ENCODE data around the gene KCNT2. TPM values are rescaled to one million over a fixed set of nuclear protein-coding genes. Genes with fewer than 3 reads are reported as not detected.

Gene KCNT2
- total and polyA plus RNA-seq, 9 of the 15 experiments (the other 6 are each of a cell fraction or from before 2014, with no cell fraction given) = 0.13 to 0.73 (median 0.28) TPM

- H3K79me2 ChIP-seq (ENCODE audit: control insufficient read depth, insufficient read depth, low read length) = no peaks in the 10 kb centered on the region
- intact Hi-C loops (cut with micrococcal nuclease) = no loop called here
- no peak overlapping the region for H3K9ac ChIP-seq (ENCODE audit: insufficient read depth in 1 of 2, low read depth in 2 of 2, low read length in 2 of 2)
- H3K27me3 ChIP-seq (ENCODE audit: control insufficient read depth in 2 of 2, insufficient read depth in 2 of 2, low read length in 2 of 2) = no peaks in the 10 kb centered on the region
- 0 out of 2 replicates have a peak, but pooled peaks cover 2% of the 10 kb centered on the region for H3K9me3 ChIP-seq (replicated peaks; ENCODE audit: control insufficient read depth, insufficient read depth, low read depth, low read length)
- no peak for FAIRE-seq
- in situ Hi-C loops (cut with MboI) = no loop called here
- no peak overlapping the region for H3K4me2 ChIP-seq (ENCODE audit: insufficient read depth, low read length)
- H3K4me1 ChIP-seq (replicated peaks in 1 of 2; ENCODE audit: control insufficient read depth in 2 of 2, insufficient read depth in 2 of 2, low read length in 2 of 2) = no peaks in the 10 kb centered on the region
- no peaks in the 10 kb centered on the region for H3K9me1 ChIP-seq (ENCODE audit: control insufficient read depth, insufficient read depth, low read length)
- no TSS peak for BruUV-seq (replicated peaks)
- H4K20me1 ChIP-seq (replicated peaks; ENCODE audit: control insufficient read depth, insufficient read depth, low read length) = no peaks in the 10 kb centered on the region
- H2AFZ ChIP-seq (ENCODE audit: low read depth, low read length) = no peak overlapping the region
- peak; percentile 7 to 58 (median 12) for DNase-seq (ENCODE audit: extremely low read depth in 1 of 4, low spot score in 3 of 4)
- H3K27ac ChIP-seq (ENCODE audit: extremely low read depth, low read depth, low read length) = no peak overlapping the region
- ATAC-seq = peak; percentile 76
- H3K36me3 ChIP-seq (ENCODE audit: control insufficient read depth, insufficient read depth, low read length) = no peaks in the 10 kb centered on the region
- no peak overlapping the region for H3K4me3 ChIP-seq
- WGBS (ENCODE audit: insufficient coverage, low coverage, missing lambda C conversion rate) = 23% methylated on average over 1 of the region's 1 CpG
- POLR2A ChIA-PET = no interaction called here
- CTCF ChIA-PET (ENCODE audit: low intra/inter-chr PET ratio) = interaction anchor here (2.2 kb wide), 1 partner anchor 160 kb away, joined by 12 read pairs; no protein-coding TSS in a partner anchor
- TF ChIP-seq TRIM28 (IDR thresholded peaks at IDR 0.05) (no peak), ZBTB2 (IDR thresholded peaks at IDR 0.05) (no peak), ZBTB7A (IDR thresholded peaks at IDR 0.05; ENCODE audit: borderline replicate concordance, control insufficient read depth, low read depth, low read length) (no peak), TCF3 (CRISPR knock-in tag; IDR thresholded peaks at IDR 0.05) (peak; percentile 79), CREM (IDR thresholded peaks at IDR 0.05; ENCODE audit: low read depth) (no peak), ARID1B (IDR thresholded peaks at IDR 0.05) (peak; percentile 51; the same call in 1 of the 2 replicates), SNIP1 (IDR thresholded peaks at IDR 0.05; ENCODE audit: low read depth) (no peak), CBFA2T3 (IDR thresholded peaks at IDR 0.05) (peak; percentile 73), GABPB1 (CRISPR knock-in tag; IDR thresholded peaks at IDR 0.05) (no peak), FOXK1 (CRISPR knock-in tag; IDR thresholded peaks at IDR 0.05; ENCODE audit: borderline replicate concordance) (no peak), TEAD4 (IDR thresholded peaks at IDR 0.05; ENCODE audit: low read length) (peak; percentile 50), TEAD4 (CRISPR knock-in tag; IDR thresholded peaks at IDR 0.05; ENCODE audit: borderline replicate concordance) (no peak), GATA2 (CRISPR knock-in tag; IDR thresholded peaks at IDR 0.05) (peak; percentile 61), CBX5 (IDR thresholded peaks at IDR 0.05; ENCODE audit: borderline replicate concordance, low read depth) (no peak), TCFL5 (CRISPR knock-in tag; conservative IDR thresholded peaks at IDR 0.05) (no peak), ZNF347 (CRISPR knock-in tag; IDR thresholded peaks at IDR 0.05; ENCODE audit: low read depth) (no peak), TAL1 (IDR thresholded peaks at IDR 0.05) (peak; percentile 49; the same call in 1 of the 2 replicates), RAD21 (CRISPR knock-in tag; conservative IDR thresholded peaks at IDR 0.05 in 1 of 2, IDR thresholded peaks at IDR 0.05 in 1 of 2) (0 out of 4 replicates have a peak, but pooled peaks of 1 of the 2 experiments have one; percentile 1), ZBTB34 (CRISPR knock-in tag; IDR thresholded peaks at IDR 0.05) (no peak), POLR3A (IDR thresholded peaks at IDR 0.05; ENCODE audit: borderline replicate concordance, extremely low read depth, insufficient read depth, insufficient read length) (no peak), GTF2E2 (tag; IDR thresholded peaks at IDR 0.05) (no peak), CBFA2T2 (conservative IDR thresholded peaks at IDR 0.05) (peak; percentile 51), ADNP (tag; IDR thresholded peaks at IDR 0.05) (no peak)
Measured at GRCh38 chr1:196308176-196308575, 300.1 kb downstream of the KCNT2 start.
